ENCODE results near the gene SRRM2. TPM values are rescaled to one million over a fixed set of nuclear protein-coding genes. Genes with fewer than 3 reads are reported as not detected.

The SRRM2 gene
- total RNA-seq, 1 experiment from 2014 or later = 107 TPM

- H3K9me3 ChIP-seq (replicated peaks) = no peaks in the 10 kb centered on the region
- peaks cover 74% of the 10 kb centered on the region for H3K36me3 ChIP-seq
- H3K27me3 ChIP-seq = no peaks in the 10 kb centered on the region
- H3K27ac ChIP-seq = no peak overlapping the region
- H3K4me1 ChIP-seq = peaks cover 6% of the 10 kb centered on the region; the same call in 1 of the 2 replicates
- H3K4me3 ChIP-seq = no peak overlapping the region
- DNase-seq = no peak
Measured at GRCh38 chr16:2756288-2757015, 4.0 kb downstream of the SRRM2 start.

GRCh38 chr16:2757344-2757743 is 4.9 kb downstream of the SRRM2 start:
- Histone ChIP-seq H3K9me3 (replicated peaks) (no peaks in the 10 kb centered on the region), H3K27ac (no peak overlapping the region), H3K4me3 (no peak overlapping the region), H3K27me3 (no peaks in the 10 kb centered on the region), H3K4me1 (peaks cover 6% of the 10 kb centered on the region; the same call in 1 of the 2 replicates), H3K36me3 (peaks cover 83% of the 10 kb centered on the region)
- no peak for DNase-seq

- H3K9me3 ChIP-seq (replicated peaks) = no peaks in the 10 kb centered on the region
Measured at GRCh38 chr16:2761472-2761871, 9.0 kb downstream of the SRRM2 start.

GRCh38 chr16:2761886-2762583 is 9.6 kb downstream of the SRRM2 start:
- H3K36me3 ChIP-seq = peaks cover 100% of the 10 kb centered on the region
- no peak overlapping the region for H3K4me3 ChIP-seq
- no peak overlapping the region for H3K27ac ChIP-seq
- H3K4me1 ChIP-seq = no peaks in the 10 kb centered on the region
- no peak for DNase-seq
- no peaks in the 10 kb centered on the region for H3K9me3 ChIP-seq (replicated peaks)
- no peaks in the 10 kb centered on the region for H3K27me3 ChIP-seq

More at GRCh38 chr16:2761472-2761871, 9.0 kb downstream of the SRRM2 start:
- Histone ChIP-seq H3K27ac (no peak overlapping the region), H3K27me3 (no peaks in the 10 kb centered on the region), H3K36me3 (peaks cover 100% of the 10 kb centered on the region), H3K4me3 (no peak overlapping the region), H3K4me1 (no peaks in the 10 kb centered on the region)
- DNase-seq = no peak

GRCh38 chr16:2762711-2763110 is 10.3 kb downstream of the SRRM2 start:
- no peaks in the 10 kb centered on the region for H3K27me3 ChIP-seq
- H3K4me1 ChIP-seq = no peaks in the 10 kb centered on the region
- peaks cover 100% of the 10 kb centered on the region for H3K36me3 ChIP-seq
- no peak overlapping the region for H3K4me3 ChIP-seq
- H3K9me3 ChIP-seq (replicated peaks) = no peaks in the 10 kb centered on the region
- no peak overlapping the region for H3K27ac ChIP-seq
- DNase-seq = no peak

GRCh38 chr16:2763173-2763572 is 10.7 kb downstream of the SRRM2 start:
- no peak overlapping the region for H3K27ac ChIP-seq
- no peaks in the 10 kb centered on the region for H3K27me3 ChIP-seq
- H3K36me3 ChIP-seq = peaks cover 100% of the 10 kb centered on the region
- no peak overlapping the region for H3K4me3 ChIP-seq
- DNase-seq = no peak
- H3K4me1 ChIP-seq = no peaks in the 10 kb centered on the region
- no peaks in the 10 kb centered on the region for H3K9me3 ChIP-seq (replicated peaks)

GRCh38 chr16:2764718-2765117 is 12.3 kb downstream of the SRRM2 start:
- no peaks in the 10 kb centered on the region for H3K4me1 ChIP-seq
- H3K27me3 ChIP-seq = no peaks in the 10 kb centered on the region
- H3K27ac ChIP-seq = no peak overlapping the region
- H3K4me3 ChIP-seq = no peak overlapping the region
- DNase-seq = no peak
- peaks cover 100% of the 10 kb centered on the region for H3K36me3 ChIP-seq
- H3K9me3 ChIP-seq (replicated peaks) = no peaks in the 10 kb centered on the region

GRCh38 chr16:2765462-2766404 is 13.3 kb downstream of the SRRM2 start:
- H3K27me3 ChIP-seq = no peaks in the 10 kb centered on the region
- no peak for DNase-seq
- no peaks in the 10 kb centered on the region for H3K9me3 ChIP-seq (replicated peaks)
- H3K4me3 ChIP-seq = no peak overlapping the region
- H3K4me1 ChIP-seq = no peaks in the 10 kb centered on the region
- H3K36me3 ChIP-seq = peaks cover 100% of the 10 kb centered on the region
- H3K27ac ChIP-seq = no peak overlapping the region

- Histone ChIP-seq H3K4me1 (no peaks in the 10 kb centered on the region), H3K4me3 (no peak overlapping the region), H3K9me3 (replicated peaks) (no peaks in the 10 kb centered on the region), H3K36me3 (peaks cover 98% of the 10 kb centered on the region), H3K27ac (no peak overlapping the region), H3K27me3 (no peaks in the 10 kb centered on the region)
- no peak for DNase-seq
Measured at GRCh38 chr16:2766430-2767139, 14.1 kb downstream of the SRRM2 start.

- no peaks in the 10 kb centered on the region for H3K9me3 ChIP-seq (replicated peaks)
- H3K4me3 ChIP-seq = no peak overlapping the region
- H3K36me3 ChIP-seq = peaks cover 98% of the 10 kb centered on the region
- no peak overlapping the region for H3K27ac ChIP-seq
- no peak for DNase-seq
- no peaks in the 10 kb centered on the region for H3K27me3 ChIP-seq
- no peaks in the 10 kb centered on the region for H3K4me1 ChIP-seq
Measured at GRCh38 chr16:2767140-2767731, 14.8 kb downstream of the SRRM2 start.

GRCh38 chr16:2767891-2768290 is 15.5 kb downstream of the SRRM2 start:
- H3K4me1 ChIP-seq = no peaks in the 10 kb centered on the region
- H3K27me3 ChIP-seq = no peaks in the 10 kb centered on the region
- H3K9me3 ChIP-seq (replicated peaks) = no peaks in the 10 kb centered on the region
- no peak overlapping the region for H3K27ac ChIP-seq
- H3K4me3 ChIP-seq = no peak overlapping the region
- DNase-seq = no peak
- peaks cover 91% of the 10 kb centered on the region for H3K36me3 ChIP-seq

- Histone ChIP-seq H3K4me1 (no peaks in the 10 kb centered on the region), H3K27ac (no peak overlapping the region), H3K4me3 (no peak overlapping the region), H3K27me3 (no peaks in the 10 kb centered on the region), H3K9me3 (replicated peaks) (no peaks in the 10 kb centered on the region), H3K36me3 (peaks cover 89% of the 10 kb centered on the region)
- DNase-seq = no peak
Measured at GRCh38 chr16:2768403-2769089, 16.1 kb downstream of the SRRM2 start.

- Histone ChIP-seq H3K4me1 (peaks cover 3% of the 10 kb centered on the region; the same call in 1 of the 2 replicates), H3K4me3 (no peak overlapping the region), H3K27ac (no peak overlapping the region), H3K27me3 (no peaks in the 10 kb centered on the region), H3K36me3 (peaks cover 87% of the 10 kb centered on the region), H3K9me3 (replicated peaks) (no peaks in the 10 kb centered on the region)
- no peak for DNase-seq
Measured at GRCh38 chr16:2769100-2769529, 16.7 kb downstream of the SRRM2 start.
